Measurements from ENCODE around the gene STK17B. TPM values are rescaled to one million over a fixed set of nuclear protein-coding genes. Genes with fewer than 3 reads are reported as not detected.

Gene STK17B
- total RNA-seq, 4 donors from 2014 or later = 6.9 to 24.2 (median 9.4) TPM

DNA sequence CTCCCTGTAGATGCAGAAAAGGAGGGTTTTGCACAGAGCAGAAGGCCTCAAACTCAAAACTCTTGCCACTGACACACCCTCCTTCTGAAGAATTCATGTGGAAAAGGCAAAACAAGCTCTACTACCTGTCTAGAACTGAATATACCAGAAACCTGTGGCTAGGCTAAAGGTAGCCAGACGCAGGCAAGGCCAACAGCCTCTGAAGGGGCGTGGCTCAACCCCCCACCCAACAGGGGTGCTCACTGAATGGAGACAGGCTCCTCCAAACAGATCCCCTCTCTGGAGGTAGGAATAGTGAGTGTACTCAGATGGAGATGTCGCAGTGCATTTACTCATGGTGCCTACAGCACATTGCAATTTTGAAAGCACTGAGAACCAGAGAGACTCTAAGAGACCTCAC, 3.0 kb upstream of the STK17B start:
- TF ChIP-seq EP300 (IDR thresholded peaks at IDR 0.05) (no peak), CTCF (IDR thresholded peaks at IDR 0.05) (no peak), POLR2A (IDR thresholded peaks at IDR 0.05; ENCODE audit: low read depth) (no peak), POLR2AphosphoS5 (IDR thresholded peaks at IDR 0.05) (no peak)
- Histone ChIP-seq H3K27ac (replicated peaks in 1 of 4) (no peak overlapping the region), H3K4me1 (peaks cover 0 to 27% (median 14%) of the 10 kb centered on the region in 4 donors), H3K27me3 (no peaks in the 10 kb centered on the region), H3K9me3 (no peaks in the 10 kb centered on the region), H3K4me3 (no peak overlapping the region), H3K36me3 (no peaks in the 10 kb centered on the region)
- intact Hi-C loops (cut with DNase I) = no loop called here
- no peak for DNase-seq (ENCODE audit: extremely low spot score)
- WGBS = 90% methylated on average over 1 of the region's 3 CpGs

- intact Hi-C loops (cut with DNase I) = no loop called here
These were observed 2.1 kb upstream of the STK17B start for GRCh38 chr2:196173505-196173904.

DNA sequence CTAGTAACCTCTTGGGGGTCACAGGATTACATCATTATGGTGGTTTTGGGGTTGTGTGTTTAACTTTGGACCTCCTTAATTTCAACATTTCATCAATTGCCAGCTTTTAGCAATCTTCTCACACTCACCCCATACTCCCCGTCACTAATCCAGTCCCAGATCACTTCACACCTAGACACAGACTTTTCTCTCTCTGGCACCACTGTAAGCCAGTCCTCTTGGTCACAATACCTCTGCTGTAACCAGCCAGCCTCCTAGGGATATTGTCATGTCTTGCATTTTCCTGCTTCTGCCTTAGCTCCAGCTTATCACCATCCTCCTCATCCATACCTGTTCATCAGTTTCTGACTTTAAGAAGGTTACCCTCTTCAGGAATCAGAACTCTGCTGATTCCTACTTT, 1.6 kb upstream of the STK17B start:
- 83% methylated on average over 1 of the region's 1 CpG for WGBS
- Histone ChIP-seq H3K4me3 (no peak overlapping the region), H3K27ac (replicated peaks in 1 of 4) (no peak overlapping the region), H3K4me1 (peaks cover 0 to 28% (median 14%) of the 10 kb centered on the region in 4 donors), H3K27me3 (no peaks in the 10 kb centered on the region), H3K9me3 (no peaks in the 10 kb centered on the region), H3K36me3 (no peaks in the 10 kb centered on the region)
- no peak for DNase-seq (ENCODE audit: extremely low spot score)
- TF ChIP-seq EP300 (IDR thresholded peaks at IDR 0.05) (no peak), CTCF (IDR thresholded peaks at IDR 0.05) (no peak), POLR2A (IDR thresholded peaks at IDR 0.05; ENCODE audit: low read depth) (no peak), POLR2AphosphoS5 (IDR thresholded peaks at IDR 0.05) (no peak)
- intact Hi-C loops (cut with DNase I) = no loop called here

More at GRCh38 chr2:196173505-196173904, 2.1 kb upstream of the STK17B start:
- 88% methylated on average over 5 of the region's 5 CpGs for WGBS
- H3K27ac ChIP-seq (replicated peaks in 1 of 4) = no peak overlapping the region
- H3K4me3 ChIP-seq = no peak overlapping the region
- DNase-seq (ENCODE audit: extremely low spot score) = no peak
- peaks cover 0 to 28% (median 14%) of the 10 kb centered on the region in 4 donors for H3K4me1 ChIP-seq
- H3K36me3 ChIP-seq = no peaks in the 10 kb centered on the region
- no peaks in the 10 kb centered on the region for H3K27me3 ChIP-seq
- no peak for TF ChIP-seq CTCF (IDR thresholded peaks at IDR 0.05)
- no peak for TF ChIP-seq EP300 (IDR thresholded peaks at IDR 0.05)
- no peak for TF ChIP-seq POLR2AphosphoS5 (IDR thresholded peaks at IDR 0.05)
- TF ChIP-seq POLR2A (IDR thresholded peaks at IDR 0.05; ENCODE audit: low read depth) = no peak
- H3K9me3 ChIP-seq = no peaks in the 10 kb centered on the region

GRCh38 chr2:196171946-196172345, 568 bp upstream of the STK17B start:
- H3K27ac ChIP-seq (replicated peaks in 1 of 4) = peak overlapping the region; percentile 40 to 82 (median 52)
- H3K27me3 ChIP-seq = no peaks in the 10 kb centered on the region
- DNase-seq (ENCODE audit: extremely low spot score) = no peak
- H3K9me3 ChIP-seq = no peaks in the 10 kb centered on the region
- H3K36me3 ChIP-seq = no peaks in the 10 kb centered on the region
- intact Hi-C loops (cut with DNase I) = no loop called here
- TF ChIP-seq CTCF (IDR thresholded peaks at IDR 0.05) (no peak), EP300 (IDR thresholded peaks at IDR 0.05) (no peak), POLR2AphosphoS5 (IDR thresholded peaks at IDR 0.05) (no peak), POLR2A (IDR thresholded peaks at IDR 0.05; ENCODE audit: low read depth) (no peak)
- peak overlapping the region; percentile 68 to 94 (median 84) for H3K4me3 ChIP-seq
- H3K4me1 ChIP-seq = peaks cover 0 to 28% (median 14%) of the 10 kb centered on the region in 4 donors
- 9% methylated on average over 11 of the region's 11 CpGs for WGBS
